Esophagus squamous epithelium (tissue), 5 donors: ENCODE results near the gene ACVR1B. TPM values are rescaled to one million over a fixed set of nuclear protein-coding genes. Genes with fewer than 3 reads are reported as not detected.

Source experiments
- DNase-seq: peaks from one replicate; lab custom pipeline; 2025; lab: John Stamatoyannopoulos, UW
- H3K27ac ChIP-seq, 4 donors: fragments of 200-600 bp; sonication (generic); one replicate each; pipeline ENCODE4 v1.5.1; 2016 to 2019; ENCODE audit warnings: mild to moderate bottlenecking in 1 of 4
- H3K27me3 ChIP-seq, 4 donors: fragments of 200-600 bp; sonication (generic); 1 replicate in 3 of 4; 2 replicates in 1 of 4; pipeline versions ENCODE4 v1.5.1 to v1.6.0; 2017 to 2021; ENCODE audit warnings: antibody characterized with exemption in 1 of 4
- H3K36me3 ChIP-seq, 3 donors: fragments of 200-600 bp; sonication (generic); one replicate each; pipeline ENCODE4 v1.5.1; 2016 to 2019
- H3K4me1 ChIP-seq, 3 donors: fragments of 200-600 bp; sonication (generic); one replicate each; pipeline ENCODE4 v1.5.1; 2017 to 2019
- H3K4me3 ChIP-seq, 4 donors: fragments of 200-600 bp; sonication (generic); 1 replicate in 3 of 4; 2 replicates in 1 of 4; pipeline ENCODE4 v1.5.1; 2016 to 2019; ENCODE audit warnings: mild to moderate bottlenecking in 2 of 4, moderate library complexity in 1 of 4
- H3K9me3 ChIP-seq, 3 donors: fragments of 200-600 bp; sonication (generic); one replicate each; pipeline ENCODE4 v1.5.1; 2016 to 2019
- CTCF ChIP-seq, 6 experiments: fragments of 450-650 bp in 4 of 6; fragments of 200-600 bp in 2 of 6; sonication (generic) in 2 of 6; IDR thresholded peaks; one replicate each; pipeline ENCODE4 v1.5.1; 2016 to 2019; ENCODE audit warnings: antibody characterized with exemption in 6 of 6, mild to moderate bottlenecking in 4 of 6, moderate library complexity in 4 of 6
- POLR2A ChIP-seq, 4 donors: fragments of 450-650 bp; IDR thresholded peaks; one replicate each; pipeline ENCODE4 v1.6.1; 2017; ENCODE audit warnings: antibody characterized with exemption in 4 of 4, mild to moderate bottlenecking in 4 of 4, moderate library complexity in 3 of 4
- WGBS, 2 donors: methylation state at CpG; one replicate each; pipeline ENCODE4 v1.1.5; 2018; 5-methylcytosine and 5-hydroxymethylcytosine counted together
- intact Hi-C: fragments of 100-400 bp; cut with DNase I; formaldehyde crosslinking; loops from one replicate; pipeline ENCODE4 v1.15.0; 2022
- total RNA-seq, 4 donors: library from RNA; depleted of rRNA; stranded (reverse); fragments of >200 nt; gene quantifications; one replicate each; pipeline ENCODE4 v1.1.0, GENCODE V29; 2016
- donor health status: DM: yes; HTN: yes; CAD: no.

Gene ACVR1B
- total RNA-seq, 4 donors from 2014 or later = 11.4 to 31.7 (median 16.8) TPM

- intact Hi-C loops = no loop called here
- H3K27me3 ChIP-seq = peaks cover 0 to 22% (median 0%) of the 10 kb centered on the region in 4 donors
- no peak for DNase-seq
- peak overlapping the region in 2 of 4 donors; percentile 28 to 51 for H3K4me3 ChIP-seq
- TF ChIP-seq POLR2A (IDR thresholded peaks at IDR 0.05) = no peak
- TF ChIP-seq CTCF (IDR thresholded peaks at IDR 0.05) = no peak
- peaks cover 8 to 73% (median 31%) of the 10 kb centered on the region in 3 donors for H3K4me1 ChIP-seq
- no peaks in the 10 kb centered on the region for H3K9me3 ChIP-seq
- H3K36me3 ChIP-seq = peaks cover 0 to 17% (median 0%) of the 10 kb centered on the region in 3 donors
- 77 to 84% methylated on average over 12 to 13 of the region's 30 CpGs for WGBS, 2 donors
- H3K27ac ChIP-seq = peak overlapping the region in 3 of 4 donors; percentile 48 to 95 (median 92)
Observed at GRCh38 chr12:51913071-51914033, 38.1 kb upstream of the ACVR1B start.

- H3K27ac ChIP-seq = peak overlapping the region in 1 of 4 donors; percentile 5
- peaks cover 0 to 13% (median 0%) of the 10 kb centered on the region in 4 donors for H3K27me3 ChIP-seq
- no peak for DNase-seq
- TF ChIP-seq CTCF (IDR thresholded peaks at IDR 0.05) (no peak), POLR2A (IDR thresholded peaks at IDR 0.05) (no peak)
- no peaks in the 10 kb centered on the region for H3K9me3 ChIP-seq
- H3K4me1 ChIP-seq = peaks cover 8 to 70% (median 31%) of the 10 kb centered on the region in 3 donors
- intact Hi-C loops = no loop called here
- H3K36me3 ChIP-seq = peaks cover 0 to 25% (median 0%) of the 10 kb centered on the region in 3 donors
- 79 to 90% methylated on average over 11 to 13 of the region's 17 CpGs for WGBS, 2 donors
- H3K4me3 ChIP-seq = no peak overlapping the region
Observed at GRCh38 chr12:51914034-51914923, 37.2 kb upstream of the ACVR1B start.

GRCh38 chr12:51915003-51915625 is 36.4 kb upstream of the ACVR1B start:
- H3K27me3 ChIP-seq = peaks cover 0 to 11% (median 0%) of the 10 kb centered on the region in 4 donors
- WGBS, 2 donors = 85 to 91% methylated on average over 15 to 20 of the region's 28 CpGs
- intact Hi-C loops = no loop called here
- H3K9me3 ChIP-seq = no peaks in the 10 kb centered on the region
- H3K36me3 ChIP-seq = peaks cover 0 to 25% (median 0%) of the 10 kb centered on the region in 3 donors
- peaks cover 8 to 62% (median 31%) of the 10 kb centered on the region in 3 donors for H3K4me1 ChIP-seq
- H3K4me3 ChIP-seq = no peak overlapping the region
- H3K27ac ChIP-seq = no peak overlapping the region
- no peak for TF ChIP-seq CTCF (IDR thresholded peaks at IDR 0.05)
- DNase-seq = no peak

- Histone ChIP-seq H3K4me1 (peaks cover under 1 to 54% (median 23%) of the 10 kb centered on the region in 3 donors), H3K27ac (no peak overlapping the region), H3K9me3 (no peaks in the 10 kb centered on the region), H3K27me3 (peaks cover 0 to 4% (median 0%) of the 10 kb centered on the region in 4 donors), H3K4me3 (no peak overlapping the region), H3K36me3 (peaks cover 0 to 25% (median 0%) of the 10 kb centered on the region in 3 donors)
- WGBS, 2 donors = no CpG with 5 or more reads among the region's 11 CpGs
- no peak for DNase-seq
- intact Hi-C loops = no loop called here
- TF ChIP-seq CTCF (IDR thresholded peaks at IDR 0.05) (no peak), POLR2A (IDR thresholded peaks at IDR 0.05) (no peak)
Observed at GRCh38 chr12:51915951-51916350, 35.5 kb upstream of the ACVR1B start.
